Fibroblast of mammary gland (primary cell): ENCODE measurements around the gene DHRS2.
"Not testable (repeated sequence)": the region's sequence is repeated elsewhere in the genome, so short reads cannot be mapped to it uniquely, and the experiment has no call there.

Source experiments
- DNase-seq: peaks from one replicate; pipeline ENCODE4 v3.0.0-alpha.2; 2010; ENCODE audit warnings: low read depth
- H3K4me3 ChIP-seq: 2 replicates; pipeline ENCODE4 v1.5.1; 2011; ENCODE audit warnings: low read depth, mild to moderate bottlenecking, low read length, moderate library complexity; ENCODE audit not compliant: control insufficient read depth
- CTCF ChIP-seq: conservative IDR thresholded peaks from 2 replicates; pipeline ENCODE4 v1.5.1; 2011; ENCODE audit warnings: low read depth, low read length, inconsistent platforms; ENCODE audit not compliant: control insufficient read depth, insufficient read depth

The DHRS2 gene

DNA sequence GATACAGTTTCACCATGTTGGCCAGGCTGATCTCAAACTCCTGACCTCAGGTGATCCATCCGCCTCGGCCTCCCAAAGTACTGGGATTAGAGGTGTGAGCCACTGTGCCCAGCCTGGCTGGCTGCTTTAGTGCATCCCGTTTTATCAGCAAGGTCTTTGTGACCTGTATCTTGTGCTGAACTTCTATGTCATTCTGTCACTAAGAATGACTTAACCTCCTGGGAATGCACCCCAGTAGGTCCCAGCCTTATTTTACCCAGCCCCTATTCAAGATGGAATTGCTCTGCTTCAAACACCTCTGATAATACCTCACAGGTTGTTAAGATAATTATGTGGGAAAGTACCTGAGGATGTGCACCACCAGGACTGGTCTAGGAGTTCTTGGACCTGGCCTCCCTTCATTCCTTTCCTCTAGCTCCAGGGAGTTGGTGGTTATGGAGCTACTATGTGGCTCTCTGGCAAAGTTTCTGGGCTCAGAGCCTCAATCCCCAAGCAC lies 31.4 kb upstream of the DHRS2 start:
- DNase-seq: no peak

DNA sequence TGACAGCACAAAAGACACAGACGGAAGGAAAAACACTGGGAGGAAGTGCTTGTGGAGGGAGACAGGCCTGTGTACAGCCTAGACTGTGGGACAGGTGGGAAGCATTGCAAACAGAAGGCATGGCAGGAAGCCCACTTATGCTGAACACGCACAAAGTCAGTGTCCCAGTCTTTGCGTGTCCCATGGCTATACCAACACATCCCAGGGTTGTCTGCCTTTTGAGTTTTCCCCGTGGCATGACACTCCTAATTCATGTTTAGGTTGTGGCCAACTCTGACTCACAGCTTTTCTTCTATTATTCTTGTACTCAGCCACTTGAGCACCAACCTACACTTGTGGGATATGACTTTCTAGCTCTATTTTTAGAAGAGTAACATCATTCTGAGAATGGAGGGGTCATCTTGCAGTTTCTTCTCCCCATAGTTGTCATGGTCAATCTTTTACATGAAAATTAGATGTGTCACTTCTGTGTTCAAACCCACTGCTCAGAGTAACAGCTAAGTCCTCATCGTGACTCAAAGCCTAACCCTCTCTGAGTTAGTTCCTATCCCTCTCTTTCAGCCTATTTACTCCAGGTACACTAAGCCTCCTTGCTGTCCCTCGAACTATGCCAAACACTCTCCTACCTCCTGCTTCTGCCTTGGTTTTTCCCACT lies 30.1 kb upstream of the DHRS2 start:
- TF ChIP-seq CTCF: no peak
- no peak overlapping the region for H3K4me3 ChIP-seq
- no peak for DNase-seq

More for the DNA sequence above, 31.4 kb upstream of the DHRS2 start:
- TF ChIP-seq CTCF: no peak
- no peak overlapping the region for H3K4me3 ChIP-seq

GRCh38 chr14:23608454-23608853 lies 27.7 kb upstream of the DHRS2 start:
- no peak overlapping the region for H3K4me3 ChIP-seq
- DNase-seq: no peak
- TF ChIP-seq CTCF: no peak

DNA sequence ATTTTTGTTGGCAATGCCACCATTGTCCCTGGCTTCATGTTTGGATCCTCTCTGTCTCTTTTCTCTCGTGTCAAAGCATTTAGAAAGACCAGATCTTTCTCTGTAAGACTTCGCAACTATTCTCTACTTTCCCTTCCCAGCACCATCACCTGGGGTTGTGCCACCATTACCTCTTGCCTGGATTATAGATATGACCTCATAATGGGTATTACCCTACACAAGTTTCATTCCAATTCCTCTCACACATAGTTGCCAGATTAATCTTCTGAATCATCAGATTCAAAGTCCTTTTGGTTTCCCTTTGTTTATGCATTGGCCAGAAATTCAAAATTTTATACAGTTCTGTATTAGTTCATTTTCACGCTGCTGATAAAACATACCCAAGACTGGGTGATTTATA lies 27.2 kb upstream of the DHRS2 start:
- no peak for DNase-seq
- TF ChIP-seq CTCF: no peak
- no peak overlapping the region for H3K4me3 ChIP-seq

DNA sequence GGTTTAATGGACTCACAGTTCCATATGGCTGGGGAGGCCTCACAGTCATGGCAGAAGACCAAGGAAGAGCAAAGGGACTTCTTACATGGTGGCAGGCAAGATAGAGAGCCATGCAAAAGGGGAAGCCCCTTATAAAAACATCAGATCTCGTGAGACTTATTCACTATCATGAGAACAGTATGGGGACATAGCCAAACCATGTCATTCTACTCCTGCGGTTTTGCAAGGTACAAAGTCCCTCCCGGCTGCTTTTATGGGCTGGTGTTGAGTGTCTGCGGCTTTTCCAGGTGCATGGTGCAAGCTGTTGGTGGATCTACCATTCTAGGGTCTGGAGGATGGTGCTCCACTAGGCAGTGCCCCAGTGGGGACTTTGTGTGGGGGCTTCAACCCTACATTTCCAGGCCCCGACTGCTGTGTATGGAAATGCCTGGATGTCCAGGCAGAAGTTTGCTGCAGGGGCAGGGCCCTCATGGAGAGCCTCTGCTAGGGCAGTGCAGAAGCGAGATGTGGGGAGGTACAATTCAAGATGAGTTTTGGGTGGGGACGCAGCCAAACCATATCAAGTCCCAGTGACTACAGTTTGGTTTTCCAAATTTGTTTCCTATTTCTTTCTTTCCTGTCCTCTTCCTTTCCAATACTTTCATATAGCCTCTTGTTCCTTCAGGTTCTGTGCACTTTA lies 26.6 kb upstream of the DHRS2 start:
- not testable (repeated sequence) for H3K4me3 ChIP-seq, DNase-seq

DNA sequence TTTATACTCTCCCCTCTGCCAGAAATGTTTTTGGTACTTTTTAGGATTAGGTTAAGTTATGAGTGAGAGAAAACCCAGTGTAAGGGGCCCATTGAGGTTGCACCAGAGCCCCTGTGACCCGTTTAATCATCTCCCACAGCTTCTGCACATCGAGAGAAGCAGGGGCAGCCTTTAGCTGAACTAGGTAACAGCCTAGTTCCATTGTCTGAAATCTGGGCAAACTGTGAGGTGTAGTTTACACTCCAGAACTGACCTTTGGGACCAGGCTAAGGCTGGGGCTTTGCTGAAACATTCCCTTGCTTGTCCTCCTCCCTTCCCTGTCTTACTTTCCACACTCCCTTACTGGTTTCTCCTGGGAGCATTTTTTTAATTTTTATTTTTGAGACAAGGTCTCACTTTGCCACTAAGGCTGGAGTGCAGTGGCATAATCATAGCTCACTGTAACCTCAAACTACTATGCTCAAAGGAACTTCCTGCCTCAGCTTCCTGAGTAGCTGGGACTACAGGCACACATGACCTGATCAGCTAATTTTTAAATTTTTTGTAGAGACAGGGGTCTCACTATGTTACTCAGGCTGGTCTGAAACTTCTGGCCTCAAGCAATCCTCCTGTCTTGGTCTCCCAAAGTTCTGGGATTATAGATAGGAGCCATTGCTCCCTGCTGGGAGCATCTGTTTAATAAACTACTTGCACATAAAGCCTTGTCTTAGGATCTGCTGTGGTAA lies 25.9 kb upstream of the DHRS2 start:
- TF ChIP-seq CTCF: no peak
- H3K4me3 ChIP-seq: no peak overlapping the region
- no peak for DNase-seq

DNA sequence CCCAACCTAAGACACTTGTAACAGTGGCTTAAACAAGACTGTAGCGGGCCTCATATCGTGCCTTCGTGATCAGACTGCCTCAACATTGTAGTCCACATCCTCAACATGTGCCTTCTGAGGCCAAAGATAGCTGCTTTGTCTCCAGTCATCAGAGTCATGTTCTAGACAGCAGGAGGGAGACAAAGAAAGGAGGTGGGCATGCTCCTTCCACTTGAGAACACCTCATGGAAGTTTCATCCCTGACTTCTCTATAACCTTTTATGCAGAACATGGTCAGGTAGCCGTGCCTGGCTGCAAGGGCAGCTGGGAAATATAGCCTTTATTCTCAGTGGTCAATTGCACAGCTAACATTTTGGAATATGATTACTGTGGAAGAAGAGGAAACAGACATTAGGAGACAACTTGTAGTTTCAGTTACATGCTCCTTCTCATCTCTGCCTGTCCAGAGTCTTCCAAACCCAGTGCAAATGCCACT lies 25.3 kb upstream of the DHRS2 start:
- H3K4me3 ChIP-seq: no peak overlapping the region
- no peak for DNase-seq
- no peak for TF ChIP-seq CTCF
